OCI-M2 (cell line): ENCODE measurements around the gene SLC45A1.

Source experiments
- DNase-seq: peaks from one replicate; lab custom pipeline; 2025; ENCODE audit not compliant: unreplicated experiment; lab: John Stamatoyannopoulos, UW

The SLC45A1 gene

GRCh38 chr1:8352471-8352845 lies 34.5 kb downstream of the SLC45A1 start:
- DNase-seq, result no peak

GRCh38 chr1:8352886-8353785 lies 35.2 kb downstream of the SLC45A1 start:
- DNase-seq, result no peak

GRCh38 chr1:8354038-8354437 lies 36.1 kb downstream of the SLC45A1 start:
- DNase-seq, result no peak

GRCh38 chr1:8355439-8356255 lies 37.7 kb downstream of the SLC45A1 start:
- no peak for DNase-seq

GRCh38 chr1:8356256-8357209 lies 38.6 kb downstream of the SLC45A1 start:
- no peak for DNase-seq

- DNase-seq, result no peak
Observed at GRCh38 chr1:8357329-8358101, 39.6 kb downstream of the SLC45A1 start.

GRCh38 chr1:8358241-8358896 lies 40.5 kb downstream of the SLC45A1 start:
- no peak for DNase-seq

- no peak for DNase-seq
Observed at GRCh38 chr1:8358897-8359616, 41.1 kb downstream of the SLC45A1 start.

GRCh38 chr1:8359617-8360481 lies 41.9 kb downstream of the SLC45A1 start:
- no peak for DNase-seq

- no peak for DNase-seq
Observed at GRCh38 chr1:8360493-8361197, 42.7 kb downstream of the SLC45A1 start.

GRCh38 chr1:8361198-8361849 lies 43.4 kb downstream of the SLC45A1 start:
- DNase-seq, result no peak

- DNase-seq, result no peak
Observed at GRCh38 chr1:8362701-8363101, 44.8 kb downstream of the SLC45A1 start.

GRCh38 chr1:8363186-8363766 lies 45.4 kb downstream of the SLC45A1 start:
- DNase-seq, result no peak

- DNase-seq, result no peak
Observed at GRCh38 chr1:8363767-8364301, 45.9 kb downstream of the SLC45A1 start.

GRCh38 chr1:8364528-8365442 lies 46.9 kb downstream of the SLC45A1 start:
- no peak for DNase-seq
